ENCODE data around the gene TRABD. TPM values are rescaled to one million over a fixed set of nuclear protein-coding genes. Genes with fewer than 3 reads are reported as not detected.
"Not testable (repeated sequence)": the region's sequence is repeated elsewhere in the genome, so short reads cannot be mapped to it uniquely, and the experiment has no call there.

TRABD gene
- total RNA-seq, result 10 to 100 TPM; 35.7 to 78.2 (median 39.1) TPM

- WGBS, result 0% methylated on average over 3 of the region's 90 CpGs
- no peaks in the 10 kb centered on the region for H3K27me3 ChIP-seq
- H3K27ac ChIP-seq, result peak within 1 kb of the TSS; percentile 26
- DNase-seq (ENCODE audit: low spot score in 2 of 2), result peak; percentile 88 to 94
- H3K36me3 ChIP-seq, result no peaks in the 10 kb centered on the region
- H3K9me3 ChIP-seq, result no peaks in the 10 kb centered on the region
- H3K4me1 ChIP-seq, result peaks cover 70% of the 10 kb centered on the region
- TF ChIP-seq EP300 (IDR thresholded peaks at IDR 0.05), result no peak
- peak in 1 of 3 donors; percentile 35 for TF ChIP-seq POLR2AphosphoS5 (IDR thresholded peaks at IDR 0.05)
- H3K4me3 ChIP-seq, result peak within 1 kb of the TSS; percentile 63
Observed at GRCh38 chr22:50185375-50186087, at the start of gene TRABD. TRABD (plus strand) TSS chr22:50185913; CDS start chr22:50193061, 7,148 bp downstream.

GRCh38 chr22:50136581-50137015 is 49.1 kb upstream of the TRABD start:
- H3K9me3 ChIP-seq, result no peaks in the 10 kb centered on the region
- 63% methylated on average over 5 of the region's 5 CpGs for WGBS

GRCh38 chr22:50137277-50137676 is 48.4 kb upstream of the TRABD start:
- H3K4me1 ChIP-seq, H3K27me3 ChIP-seq, H3K9me3 ChIP-seq, H3K27ac ChIP-seq, H3K4me3 ChIP-seq, H3K36me3 ChIP-seq: not testable (repeated sequence)
- WGBS, result 95% methylated on average over 9 of the region's 9 CpGs
- DNase-seq (ENCODE audit: low spot score in 2 of 2), result peak in 1 of 2 donors; percentile 6

More at GRCh38 chr22:50136581-50137015, 49.1 kb upstream of the TRABD start:
- DNase-seq (ENCODE audit: low spot score in 2 of 2), result peak in 1 of 2 donors; percentile 41
- Histone ChIP-seq H3K4me1 (peaks cover 6% of the 10 kb centered on the region), H3K27ac (no peak overlapping the region), H3K27me3 (no peaks in the 10 kb centered on the region), H3K36me3 (no peaks in the 10 kb centered on the region), H3K4me3 (no peak overlapping the region)
- TF ChIP-seq CTCF (IDR thresholded peaks at IDR 0.05) (no peak), POLR2AphosphoS5 (IDR thresholded peaks at IDR 0.05) (no peak)

- Histone ChIP-seq H3K27ac (no peak overlapping the region), H3K4me3 (no peak overlapping the region), H3K4me1 (peaks cover 6% of the 10 kb centered on the region), H3K36me3 (no peaks in the 10 kb centered on the region), H3K27me3 (no peaks in the 10 kb centered on the region), H3K9me3 (no peaks in the 10 kb centered on the region)
- TF ChIP-seq EP300 (IDR thresholded peaks at IDR 0.05) (no peak), CTCF (IDR thresholded peaks at IDR 0.05) (no peak), POLR2AphosphoS5 (IDR thresholded peaks at IDR 0.05) (no peak), POLR2A (IDR thresholded peaks at IDR 0.05) (no peak)
- 90% methylated on average over 4 of the region's 4 CpGs for WGBS
- no peak for DNase-seq (ENCODE audit: low spot score in 2 of 2)
Observed at GRCh38 chr22:50138041-50138440, 47.7 kb upstream of the TRABD start.

GRCh38 chr22:50138988-50139387 is 46.7 kb upstream of the TRABD start:
- 89% methylated on average over 9 of the region's 9 CpGs for WGBS
- H3K4me1 ChIP-seq, result peaks cover 6% of the 10 kb centered on the region
- H3K36me3 ChIP-seq, result no peaks in the 10 kb centered on the region
- DNase-seq (ENCODE audit: low spot score in 2 of 2), result peak in 1 of 2 donors; percentile 6
- H3K9me3 ChIP-seq, result no peaks in the 10 kb centered on the region
- H3K27me3 ChIP-seq, result peaks cover 3% of the 10 kb centered on the region
- H3K27ac ChIP-seq, result no peak overlapping the region
- no peak for TF ChIP-seq POLR2A (IDR thresholded peaks at IDR 0.05)
- TF ChIP-seq POLR2AphosphoS5 (IDR thresholded peaks at IDR 0.05), result no peak
- TF ChIP-seq EP300 (IDR thresholded peaks at IDR 0.05), result no peak
- TF ChIP-seq CTCF (IDR thresholded peaks at IDR 0.05), result no peak
- H3K4me3 ChIP-seq, result no peak overlapping the region

- Histone ChIP-seq H3K27me3 (peaks cover 3% of the 10 kb centered on the region), H3K36me3 (no peaks in the 10 kb centered on the region), H3K4me3 (no peak overlapping the region), H3K9me3 (no peaks in the 10 kb centered on the region), H3K4me1 (peaks cover 6% of the 10 kb centered on the region), H3K27ac (no peak overlapping the region)
- WGBS, result 89% methylated on average over 15 of the region's 15 CpGs
- peak in 1 of 2 donors; percentile 57 for DNase-seq (ENCODE audit: low spot score in 2 of 2)
- TF ChIP-seq EP300 (IDR thresholded peaks at IDR 0.05) (no peak), CTCF (IDR thresholded peaks at IDR 0.05) (no peak), POLR2AphosphoS5 (IDR thresholded peaks at IDR 0.05) (no peak), POLR2A (IDR thresholded peaks at IDR 0.05) (no peak)
Observed at GRCh38 chr22:50139843-50140415, 45.8 kb upstream of the TRABD start.
